ENCODE results near the gene WWOX.

DNA sequence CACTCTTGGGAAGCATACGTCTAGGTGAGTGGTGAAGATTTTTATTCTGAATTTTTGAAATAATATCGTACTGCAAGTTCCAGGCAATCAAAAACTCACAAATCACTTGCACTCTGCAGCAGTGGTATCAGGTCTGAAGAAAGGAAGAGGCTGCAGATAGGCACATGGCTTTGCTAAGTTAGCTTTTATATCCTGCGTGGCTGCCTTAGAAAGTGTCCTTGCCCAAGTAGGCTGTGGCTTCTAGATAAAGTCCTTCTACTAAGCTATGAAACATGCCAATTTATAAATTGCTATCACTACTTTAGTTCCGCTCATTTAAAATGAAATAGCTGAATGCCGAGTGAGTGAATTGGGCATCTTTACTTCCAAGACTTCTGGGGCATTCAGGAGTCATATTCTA, 17.9 kb downstream of the WWOX start:
- TF ChIP-seq EZH2 (IDR thresholded peaks at IDR 0.05; ENCODE audit: borderline replicate concordance, insufficient read depth, low read length, poor library complexity, severe bottlenecking) (no peak), MXI1 (conservative IDR thresholded peaks at IDR 0.05; ENCODE audit: poor library complexity, severe bottlenecking) (no peak), SMC3 (conservative IDR thresholded peaks at IDR 0.05; ENCODE audit: poor library complexity) (no peak), EP300 (conservative IDR thresholded peaks at IDR 0.05; ENCODE audit: poor library complexity, severe bottlenecking) (no peak), RAD21 (conservative IDR thresholded peaks at IDR 0.05) (no peak), POLR2AphosphoS5 (IDR thresholded peaks at IDR 0.05) (no peak), TAF1 (IDR thresholded peaks at IDR 0.05; ENCODE audit: low read depth) (no peak)
- TF ChIP-seq, protein P1, sequence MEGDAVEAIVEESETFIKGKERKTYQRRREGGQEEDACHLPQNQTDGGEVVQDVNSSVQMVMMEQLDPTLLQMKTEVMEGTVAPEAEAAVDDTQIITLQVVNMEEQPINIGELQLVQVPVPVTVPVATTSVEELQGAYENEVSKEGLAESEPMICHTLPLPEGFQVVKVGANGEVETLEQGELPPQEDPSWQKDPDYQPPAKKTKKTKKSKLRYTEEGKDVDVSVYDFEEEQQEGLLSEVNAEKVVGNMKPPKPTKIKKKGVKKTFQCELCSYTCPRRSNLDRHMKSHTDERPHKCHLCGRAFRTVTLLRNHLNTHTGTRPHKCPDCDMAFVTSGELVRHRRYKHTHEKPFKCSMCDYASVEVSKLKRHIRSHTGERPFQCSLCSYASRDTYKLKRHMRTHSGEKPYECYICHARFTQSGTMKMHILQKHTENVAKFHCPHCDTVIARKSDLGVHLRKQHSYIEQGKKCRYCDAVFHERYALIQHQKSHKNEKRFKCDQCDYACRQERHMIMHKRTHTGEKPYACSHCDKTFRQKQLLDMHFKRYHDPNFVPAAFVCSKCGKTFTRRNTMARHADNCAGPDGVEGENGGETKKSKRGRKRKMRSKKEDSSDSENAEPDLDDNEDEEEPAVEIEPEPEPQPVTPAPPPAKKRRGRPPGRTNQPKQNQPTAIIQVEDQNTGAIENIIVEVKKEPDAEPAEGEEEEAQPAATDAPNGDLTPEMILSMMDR (IDR thresholded peaks at IDR 0.05; ENCODE audit: poor library complexity, severe bottlenecking): no peak
- TF ChIP-seq, protein P2, sequence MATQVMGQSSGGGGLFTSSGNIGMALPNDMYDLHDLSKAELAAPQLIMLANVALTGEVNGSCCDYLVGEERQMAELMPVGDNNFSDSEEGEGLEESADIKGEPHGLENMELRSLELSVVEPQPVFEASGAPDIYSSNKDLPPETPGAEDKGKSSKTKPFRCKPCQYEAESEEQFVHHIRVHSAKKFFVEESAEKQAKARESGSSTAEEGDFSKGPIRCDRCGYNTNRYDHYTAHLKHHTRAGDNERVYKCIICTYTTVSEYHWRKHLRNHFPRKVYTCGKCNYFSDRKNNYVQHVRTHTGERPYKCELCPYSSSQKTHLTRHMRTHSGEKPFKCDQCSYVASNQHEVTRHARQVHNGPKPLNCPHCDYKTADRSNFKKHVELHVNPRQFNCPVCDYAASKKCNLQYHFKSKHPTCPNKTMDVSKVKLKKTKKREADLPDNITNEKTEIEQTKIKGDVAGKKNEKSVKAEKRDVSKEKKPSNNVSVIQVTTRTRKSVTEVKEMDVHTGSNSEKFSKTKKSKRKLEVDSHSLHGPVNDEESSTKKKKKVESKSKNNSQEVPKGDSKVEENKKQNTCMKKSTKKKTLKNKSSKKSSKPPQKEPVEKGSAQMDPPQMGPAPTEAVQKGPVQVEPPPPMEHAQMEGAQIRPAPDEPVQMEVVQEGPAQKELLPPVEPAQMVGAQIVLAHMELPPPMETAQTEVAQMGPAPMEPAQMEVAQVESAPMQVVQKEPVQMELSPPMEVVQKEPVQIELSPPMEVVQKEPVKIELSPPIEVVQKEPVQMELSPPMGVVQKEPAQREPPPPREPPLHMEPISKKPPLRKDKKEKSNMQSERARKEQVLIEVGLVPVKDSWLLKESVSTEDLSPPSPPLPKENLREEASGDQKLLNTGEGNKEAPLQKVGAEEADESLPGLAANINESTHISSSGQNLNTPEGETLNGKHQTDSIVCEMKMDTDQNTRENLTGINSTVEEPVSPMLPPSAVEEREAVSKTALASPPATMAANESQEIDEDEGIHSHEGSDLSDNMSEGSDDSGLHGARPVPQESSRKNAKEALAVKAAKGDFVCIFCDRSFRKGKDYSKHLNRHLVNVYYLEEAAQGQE (IDR thresholded peaks at IDR 0.05; ENCODE audit: borderline replicate concordance): no peak

Measured in neural cell (in vitro differentiated cells).